Putamen (tissue), 1 donor: ENCODE data around the gene HS3ST3B1.

ENCODE experiments used
- DNase-seq: peaks from one replicate; pipeline ENCODE4 v3.0.0-alpha.2; 2016; ENCODE audit warnings: low spot score

HS3ST3B1 gene

GRCh38 chr17:14300575-14301278 is at the start of gene HS3ST3B1:
Gene HS3ST3B1, plus strand, starts transcription at chr17:14301081. Its CDS starts 438 bp downstream, at chr17:14301519.
- peak; percentile 72 for DNase-seq

GRCh38 chr17:14261406-14261805 is 39.5 kb upstream of the HS3ST3B1 start:
- DNase-seq, result no peak

- DNase-seq, result no peak
Observed at GRCh38 chr17:14268264-14268663, 32.6 kb upstream of the HS3ST3B1 start.

- DNase-seq, result no peak
Observed at GRCh38 chr17:14269473-14269872, 31.4 kb upstream of the HS3ST3B1 start.

- no peak for DNase-seq
Observed at GRCh38 chr17:14270508-14270907, 30.4 kb upstream of the HS3ST3B1 start.

- no peak for DNase-seq
Observed at GRCh38 chr17:14276535-14277250, 24.2 kb upstream of the HS3ST3B1 start.

- DNase-seq, result no peak
Observed at GRCh38 chr17:14281530-14281929, 19.4 kb upstream of the HS3ST3B1 start.

- DNase-seq, result no peak
Observed at GRCh38 chr17:14282726-14283125, 18.2 kb upstream of the HS3ST3B1 start.

GRCh38 chr17:14289162-14289561 is 11.7 kb upstream of the HS3ST3B1 start:
- no peak for DNase-seq

GRCh38 chr17:14294876-14295275 is 6.0 kb upstream of the HS3ST3B1 start:
- no peak for DNase-seq

GRCh38 chr17:14295676-14296075 is 5.2 kb upstream of the HS3ST3B1 start:
- DNase-seq, result no peak

GRCh38 chr17:14296166-14296910 is 4.5 kb upstream of the HS3ST3B1 start:
- no peak for DNase-seq

- no peak for DNase-seq
Observed at GRCh38 chr17:14297161-14297851, 3.6 kb upstream of the HS3ST3B1 start.

GRCh38 chr17:14298221-14298946 is 2.5 kb upstream of the HS3ST3B1 start:
- DNase-seq, result no peak

GRCh38 chr17:14298947-14299279 is 2.0 kb upstream of the HS3ST3B1 start:
- no peak for DNase-seq

GRCh38 chr17:14299280-14300141 is 1.4 kb upstream of the HS3ST3B1 start:
- DNase-seq, result no peak

GRCh38 chr17:14301279-14302090 is 604 bp downstream of the HS3ST3B1 start:
- no peak for DNase-seq

- DNase-seq, result no peak
Observed at GRCh38 chr17:14302091-14302430, 1.2 kb downstream of the HS3ST3B1 start.

GRCh38 chr17:14302431-14303099 is 1.7 kb downstream of the HS3ST3B1 start:
- peak; percentile 35 for DNase-seq
